ENCODE results near the gene CR1L.
"Not testable (repeated sequence)": the region's sequence is repeated elsewhere in the genome, so short reads cannot be mapped to it uniquely, and the experiment has no call there.

Gene CR1L

GRCh38 chr1:207644852-207645634 lies at the start of gene CR1L:
Gene CR1L (plus strand): TSS chr1:207645133. CDS start chr1:207645234, 101 bp downstream.
- peak; percentile 65 for DNase-seq

- no peak for DNase-seq
These were observed 41.2 kb upstream of the CR1L start for GRCh38 chr1:207603777-207604176.

GRCh38 chr1:207605444-207606361 lies 39.2 kb upstream of the CR1L start:
- DNase-seq, result no peak

- DNase-seq, result no peak
These were observed 38.6 kb upstream of the CR1L start for GRCh38 chr1:207606362-207606755.

- no peak for DNase-seq
These were observed 32.2 kb upstream of the CR1L start for GRCh38 chr1:207612762-207613161.

GRCh38 chr1:207619871-207620542 lies 24.9 kb upstream of the CR1L start:
- DNase-seq, result no peak

GRCh38 chr1:207620543-207620893 lies 24.4 kb upstream of the CR1L start:
- DNase-seq, result no peak

- not testable (repeated sequence) for DNase-seq
These were observed 19.3 kb upstream of the CR1L start for GRCh38 chr1:207625504-207626071.

- DNase-seq, result no peak
These were observed 18.0 kb upstream of the CR1L start for GRCh38 chr1:207626972-207627337.

GRCh38 chr1:207627496-207627895 lies 17.4 kb upstream of the CR1L start:
- no peak for DNase-seq

GRCh38 chr1:207628776-207629175 lies 16.2 kb upstream of the CR1L start:
- DNase-seq, result no peak

GRCh38 chr1:207631137-207631536 lies 13.8 kb upstream of the CR1L start:
- no peak for DNase-seq

- DNase-seq, result no peak
These were observed 11.7 kb upstream of the CR1L start for GRCh38 chr1:207633226-207633625.

- not testable (repeated sequence) for DNase-seq
These were observed 11.1 kb upstream of the CR1L start for GRCh38 chr1:207633699-207634289.

GRCh38 chr1:207634293-207634692 lies 10.6 kb upstream of the CR1L start:
- not testable (repeated sequence) for DNase-seq

- DNase-seq, result not testable (repeated sequence)
These were observed 9.3 kb upstream of the CR1L start for GRCh38 chr1:207635569-207636186.

GRCh38 chr1:207638487-207639145 lies 6.3 kb upstream of the CR1L start:
- DNase-seq, result not testable (repeated sequence)

GRCh38 chr1:207639362-207639761 lies 5.6 kb upstream of the CR1L start:
- DNase-seq, result not testable (repeated sequence)

- no peak for DNase-seq
These were observed 624 bp upstream of the CR1L start for GRCh38 chr1:207644166-207644851.

GRCh38 chr1:207645635-207646081 lies 725 bp downstream of the CR1L start:
- no peak for DNase-seq

- no peak for DNase-seq
These were observed 1.2 kb downstream of the CR1L start for GRCh38 chr1:207646171-207646570.

Data from activated CD4-positive, alpha-beta T cell treated with anti-CD3 and anti-CD28 coated beads, Interleukin-2, amount 50 U/mL, for 1 hour (primary cell).